ENCODE data around the gene EMC8.

- TF ChIP-seq CTCF (IDR thresholded peaks at IDR 0.05) = no peak
- TF ChIP-seq POLR2A (IDR thresholded peaks at IDR 0.05) = no peak
Measured at GRCh38 chr16:85803570-85803969, 4.2 kb upstream of the EMC8 start.

All from right lobe of liver (tissue), 4 donors.